IMR-90 (cell line): ENCODE data around the gene RNU6-1. TPM values are rescaled to one million over a fixed set of nuclear protein-coding genes. Genes with fewer than 3 reads are reported as not detected.
A peak's percentile ranks its signal among the peaks of the same experiment; 100 is the strongest.

Source experiments
- ATAC-seq: fragments of 200-7000 bp; cut with Tn5 transposase; 2 replicates; pipeline ENCODE4 v1.9.1; 2020; ENCODE audit warnings: low read depth, mild to moderate bottlenecking, moderate library complexity
- BruUV-seq: library from RNA; stranded (reverse); fragments of 400-500 nt; replicated peaks from 2 replicates; lab custom pipeline; 2021; lab: Mats Ljungman, UMichigan
- CTCF ChIA-PET: fragments of 300-600 bp; formaldehyde crosslinking; extraction: SDS; loops from one replicate; lab custom pipeline; 2021; ENCODE audit warnings: antibody characterized with exemption; lab: Yijun Ruan, JAX
- POLR2A ChIA-PET: fragments of 300-600 bp; sonication (Branson Sonifier 250); formaldehyde crosslinking; loops from one replicate; lab custom pipeline; 2022; ENCODE audit warnings: antibody characterized with exemption; ENCODE audit not compliant: unreplicated experiment; lab: Charles Lee
- DNase-seq: peaks from one replicate; pipeline ENCODE4 v3.0.0; 2013
- H2AFZ ChIP-seq: replicated peaks from 2 replicates; pipeline ENCODE3; 2013; ENCODE audit warnings: low read length, mild to moderate bottlenecking; ENCODE audit not compliant: poor library complexity
- H2AK5ac ChIP-seq: 2 replicates; pipeline ENCODE4 v1.6.1; 2013; ENCODE audit warnings: low read depth, low read length, inconsistent platforms
- H2AK9ac ChIP-seq: replicated peaks from 2 replicates; pipeline ENCODE3; 2013; ENCODE audit warnings: mild to moderate bottlenecking, low read depth, low read length, moderate library complexity; ENCODE audit not compliant: poor library complexity
- H2BK120ac ChIP-seq: 2 replicates; pipeline ENCODE4 v1.6.1; 2013; ENCODE audit warnings: low read depth, low read length, inconsistent platforms
- H2BK15ac ChIP-seq: 3 replicates; pipeline ENCODE4 v1.6.1; 2013; ENCODE audit warnings: low read depth, low read length, inconsistent platforms
- H2BK20ac ChIP-seq: 2 replicates; pipeline ENCODE4 v1.6.1; 2013; ENCODE audit warnings: low read depth, mild to moderate bottlenecking, inconsistent platforms, low read length, moderate library complexity
- H2BK5ac ChIP-seq: 2 replicates; pipeline ENCODE4 v1.6.1; 2013; ENCODE audit warnings: mild to moderate bottlenecking, low read depth, low read length, inconsistent platforms; ENCODE audit not compliant: poor library complexity, severe bottlenecking
- H3K14ac ChIP-seq: replicated peaks from 2 replicates; pipeline ENCODE4 v1.6.1; 2013; ENCODE audit warnings: low read depth, low read length, inconsistent platforms
- H3K18ac ChIP-seq: 2 replicates; pipeline ENCODE4 v1.6.1; 2013; ENCODE audit warnings: low read depth, low read length, control low read depth
- H3K23ac ChIP-seq: 2 replicates; pipeline ENCODE4 v1.6.1; 2013; ENCODE audit warnings: low read depth, low read length, inconsistent platforms
- H3K27ac ChIP-seq: 2 replicates; pipeline ENCODE4 v1.5.1; 2013; ENCODE audit warnings: mild to moderate bottlenecking, control low read depth, low read length; ENCODE audit not compliant: insufficient read depth
- H3K27me3 ChIP-seq: 2 replicates; pipeline ENCODE4 v1.6.1; 2013; ENCODE audit warnings: low read length; ENCODE audit not compliant: control insufficient read depth, insufficient read depth
- H3K36me3 ChIP-seq: 2 replicates; pipeline ENCODE4 v1.6.1; 2013; ENCODE audit warnings: low read length, mixed read lengths; ENCODE audit not compliant: control insufficient read depth, insufficient read depth
- H3K4ac ChIP-seq: 2 replicates; pipeline ENCODE4 v1.6.1; 2013; ENCODE audit warnings: low read depth, low read length, inconsistent platforms
- H3K4me1 ChIP-seq: 2 replicates; pipeline ENCODE4 v1.6.1; 2013; ENCODE audit warnings: low read length, mixed read lengths; ENCODE audit not compliant: control insufficient read depth, insufficient read depth
- H3K4me2 ChIP-seq: 2 replicates; pipeline ENCODE4 v1.6.1; 2013; ENCODE audit warnings: low read depth, mild to moderate bottlenecking, control low read depth, low read length, moderate library complexity
- H3K4me3 ChIP-seq: 2 replicates; pipeline ENCODE4 v1.5.1; 2013; ENCODE audit warnings: low read depth, mild to moderate bottlenecking, control low read depth, low read length, moderate library complexity; ENCODE audit not compliant: insufficient read depth
- H3K56ac ChIP-seq: 2 replicates; pipeline ENCODE4 v1.6.1; 2013; ENCODE audit warnings: low read length, inconsistent platforms; ENCODE audit not compliant: insufficient read depth; ENCODE audit errors: extremely low read depth
- H3K79me1 ChIP-seq, 2 experiments: 2 replicates each; pipeline ENCODE4 v1.6.1; 2013; ENCODE audit warnings: low read length in 2 of 2, inconsistent platforms in 1 of 2, low read depth in 1 of 2
- H3K9ac ChIP-seq: 2 replicates; pipeline ENCODE4 v1.6.1; 2013; ENCODE audit warnings: low read depth, low read length, control low read depth
- H3K9me1 ChIP-seq: 2 replicates; pipeline ENCODE4 v1.6.1; 2013; ENCODE audit warnings: low read length, inconsistent platforms; ENCODE audit not compliant: insufficient read depth
- H3K9me3 ChIP-seq: 2 replicates; pipeline ENCODE4 v1.6.1; 2013; ENCODE audit warnings: low read length; ENCODE audit not compliant: control insufficient read depth, insufficient read depth
- H4K20me1 ChIP-seq: 2 replicates; pipeline ENCODE4 v1.6.1; 2013; ENCODE audit warnings: low read length, inconsistent platforms; ENCODE audit not compliant: insufficient read depth
- H4K5ac ChIP-seq: 2 replicates; pipeline ENCODE4 v1.6.1; 2013; ENCODE audit warnings: mild to moderate bottlenecking, low read depth, low read length, control low read depth
- H4K8ac ChIP-seq, 2 experiments: 2 replicates each; pipeline ENCODE4 v1.6.1; 2013; ENCODE audit warnings: low read depth in 2 of 2, low read length in 2 of 2, control low read depth in 1 of 2, inconsistent platforms in 1 of 2
- H4K91ac ChIP-seq: 2 replicates; pipeline ENCODE4 v1.6.1; 2013; ENCODE audit warnings: low read depth, low read length, inconsistent platforms; ENCODE audit not compliant: insufficient read depth
- BHLHE40 ChIP-seq: fragments of 150-350 bp; IDR thresholded peaks from 2 replicates; pipeline ENCODE4 v1.6.1; 2016; ENCODE audit warnings: mild to moderate bottlenecking, low read depth, low read length
- CEBPB ChIP-seq: IDR thresholded peaks from 2 replicates; pipeline ENCODE4 v1.6.1; 2012; ENCODE audit warnings: low read depth, low read length, improper control_type of control experiment
- CHD1 ChIP-seq: IDR thresholded peaks from 2 replicates; pipeline ENCODE4 v1.6.1; 2012; ENCODE audit warnings: low read depth, low read length, improper control_type of control experiment
- CTCF ChIP-seq: conservative IDR thresholded peaks from 2 replicates; pipeline ENCODE4 v1.5.1; 2012; ENCODE audit warnings: mild to moderate bottlenecking, low read depth, low read length, improper control_type of control experiment
- ELK1 ChIP-seq: fragments of 150-350 bp; IDR thresholded peaks from 2 replicates; pipeline ENCODE4 v1.6.1; 2016; ENCODE audit warnings: low read depth, mild to moderate bottlenecking, low read length, moderate library complexity, borderline replicate concordance
- FOS ChIP-seq: fragments of 150-350 bp; IDR thresholded peaks from 2 replicates; pipeline ENCODE4 v1.6.1; 2016; ENCODE audit warnings: low read depth, low read length
- MAFK ChIP-seq: IDR thresholded peaks from 2 replicates; pipeline ENCODE4 v1.6.1; 2012; ENCODE audit warnings: low read depth, low read length, improper control_type of control experiment
- MAZ ChIP-seq: IDR thresholded peaks from 2 replicates; pipeline ENCODE4 v1.6.1; 2012; ENCODE audit warnings: low read depth, mild to moderate bottlenecking, low read length, improper control_type of control experiment, moderate library complexity, borderline replicate concordance
- MXI1 ChIP-seq: IDR thresholded peaks from 2 replicates; pipeline ENCODE4 v1.6.1; 2012; ENCODE audit warnings: low read depth, mild to moderate bottlenecking, low read length, moderate library complexity, borderline replicate concordance
- NFE2L2 ChIP-seq: fragments of 150-350 bp; IDR thresholded peaks from 2 replicates; pipeline ENCODE4 v1.6.1; 2016; ENCODE audit warnings: low read depth, mild to moderate bottlenecking, low read length
- RAD21 ChIP-seq: IDR thresholded peaks from 2 replicates; pipeline ENCODE4 v1.6.1; 2012; ENCODE audit warnings: low read length, improper control_type of control experiment
- RFX5 ChIP-seq: IDR thresholded peaks from 2 replicates; pipeline ENCODE4 v1.8.0; 2012; ENCODE audit warnings: low read depth, mild to moderate bottlenecking, low read length, moderate library complexity
- SMC3 ChIP-seq: fragments of 150-350 bp; IDR thresholded peaks from 2 replicates; pipeline ENCODE4 v1.6.1; 2016; ENCODE audit warnings: low read depth, mild to moderate bottlenecking, antibody characterized with exemption, low read length, moderate library complexity
- USF2 ChIP-seq: fragments of 150-350 bp; IDR thresholded peaks from 2 replicates; pipeline ENCODE4 v1.6.1; 2017; ENCODE audit warnings: mild to moderate bottlenecking, antibody characterized with exemption, low read length, low read depth
- WGBS, 2 experiments: methylation state at CpG; one replicate each; pipeline versions ENCODE4 v1.1.5 to v1.1.7; 2013; ENCODE audit warnings: missing lambda C conversion rate in 2 of 2; ENCODE audit not compliant: insufficient read length in 1 of 2; ENCODE audit errors: extremely low coverage in 2 of 2; 5-methylcytosine and 5-hydroxymethylcytosine counted together
- dilution Hi-C: fragments of 300-500 bp; cut with HindIII; formaldehyde crosslinking; loops from one replicate; pipeline ENCODE4 v1.14.3; 2018; ENCODE audit warnings: low sequenced_read_pairs; ENCODE audit not compliant: unreplicated experiment
- in situ Hi-C: fragments of 300-500 bp; cut with MboI; formaldehyde crosslinking; loops from 3 replicates; pipeline ENCODE4 v1.14.3; 2019; ENCODE audit warnings: low sequenced_read_pairs, inconsistent platforms, mixed read lengths
- intact Hi-C: fragments of 100-400 bp; cut with micrococcal nuclease; formaldehyde crosslinking; loops from 2 replicates; pipeline ENCODE4 v1.10.0; 2022
- polyA plus RNA-seq, 3 experiments: library from polyadenylated mRNA; depleted of rRNA; stranded (reverse); fragments of >200 nt; gene quantifications; 2 replicates each; pipeline ENCODE4 v1.2.3, GENCODE V29; 2012; ENCODE audit warnings: low replicate concordance in 1 of 3
- total RNA-seq: library from RNA; depleted of rRNA; stranded (reverse); fragments of >200 nt; gene quantifications from 2 replicates; pipeline ENCODE4 v1.2.3, GENCODE V29; 2012

Gene RNU6-1
- total and polyA plus RNA-seq, 2 of the 4 experiments (the other 2 are of a cell fraction) = not detected

GRCh38 chr15:67835297-67836133 is 4.3 kb downstream of the RNU6-1 start:
- Histone ChIP-seq H2BK5ac (no peak overlapping the region), H3K27ac (no peak overlapping the region), H3K4ac (no peak overlapping the region), H4K5ac (no peak overlapping the region), H4K8ac (no peak overlapping the region), H3K9me3 (no peaks in the 10 kb centered on the region), H3K4me2 (peak overlapping the region; percentile 21; the same call in 1 of the 2 replicates), H3K9ac (no peak overlapping the region), H3K56ac (no peak overlapping the region), H2AFZ (peak overlapping the region; percentile 74), H3K18ac (no peak overlapping the region), H3K79me1 (no peaks in the 10 kb centered on the region), H2BK20ac (no peak overlapping the region), H3K9me1 (no peaks in the 10 kb centered on the region), H3K4me1 (no peaks in the 10 kb centered on the region), H4K20me1 (no peaks in the 10 kb centered on the region), H2AK5ac (no peak overlapping the region), H2BK15ac (no peak overlapping the region), H2BK120ac (no peak overlapping the region), H3K4me3 (peak overlapping the region; percentile 13; the same call in 1 of the 2 replicates), H3K27me3 (peaks cover 68% of the 10 kb centered on the region), H3K36me3 (no peaks in the 10 kb centered on the region), H2AK9ac (no peak overlapping the region), H3K14ac (no peak overlapping the region), H3K23ac (no peak overlapping the region), H4K91ac (no peak overlapping the region)
- ChIA-PET CTCF (interaction anchor here (0.7 to 2.1 kb wide), 3 partner anchors 334 to 421 kb away, joined by 3 to 7 read pairs (median 4); no protein-coding TSS in a partner anchor), POLR2A (no interaction called here)
- intact Hi-C loops (loop anchor here (1.0 to 10.0 kb wide), 6 partner anchors 335 to 771 kb away; partner anchors contain the start of gene SMAD3), in situ Hi-C loops (loop anchor here (5.0 kb wide), 2 partner anchors 378 to 893 kb away; no protein-coding TSS in a partner anchor), dilution Hi-C loops (no loop called here)
- no peak for DNase-seq
- 41% methylated on average over 26 of the region's 59 CpGs; no CpG with 5 or more reads in 1 of the 2 experiments for WGBS, 2 experiments
- BruUV-seq = no TSS peak
- ATAC-seq = no peak
- TF ChIP-seq USF2 (no peak), RAD21 (no peak), RFX5 (no peak), CTCF (no peak), ELK1 (no peak), MAFK (no peak), FOS (no peak), MXI1 (no peak), CEBPB (no peak), NFE2L2 (no peak), MAZ (no peak), CHD1 (no peak), SMC3 (no peak), BHLHE40 (no peak)
